GM19463 (cell line): ENCODE results near the gene LONRF3.

Source experiments
- ATAC-seq: cut with Tn5 transposase; IDR thresholded peaks from one replicate; pipeline ENCODE4 v1.9.1; 2021; ENCODE audit warnings: mild to moderate bottlenecking, moderate library complexity; ENCODE audit not compliant: unreplicated experiment

LONRF3 gene

GRCh38 chrX:118974088-118974907, at the start of gene LONRF3:
Gene LONRF3, plus strand, starts transcription at chrX:118974618. Its CDS starts 163 bp downstream, at chrX:118974781.
- no peak for ATAC-seq

- no peak for ATAC-seq
Measured at GRCh38 chrX:118928151-118928550, 46.3 kb upstream of the LONRF3 start.

- no peak for ATAC-seq
Measured at GRCh38 chrX:118935352-118935751, 39.1 kb upstream of the LONRF3 start.

GRCh38 chrX:118941147-118941546, 33.3 kb upstream of the LONRF3 start:
- no peak for ATAC-seq

GRCh38 chrX:118943102-118943501, 31.3 kb upstream of the LONRF3 start:
- no peak for ATAC-seq

GRCh38 chrX:118945921-118946320, 28.5 kb upstream of the LONRF3 start:
- no peak for ATAC-seq

GRCh38 chrX:118948270-118948669, 26.1 kb upstream of the LONRF3 start:
- no peak for ATAC-seq

GRCh38 chrX:118961866-118962560, 12.4 kb upstream of the LONRF3 start:
- no peak for ATAC-seq

GRCh38 chrX:118963159-118963558, 11.3 kb upstream of the LONRF3 start:
- ATAC-seq, result no peak

- no peak for ATAC-seq
Measured at GRCh38 chrX:118964252-118964651, 10.2 kb upstream of the LONRF3 start.

GRCh38 chrX:118965395-118965794, 9.0 kb upstream of the LONRF3 start:
- no peak for ATAC-seq

- no peak for ATAC-seq
Measured at GRCh38 chrX:118968031-118968430, 6.4 kb upstream of the LONRF3 start.

GRCh38 chrX:118971552-118971951, 2.9 kb upstream of the LONRF3 start:
- no peak for ATAC-seq

GRCh38 chrX:118973389-118974087, 880 bp upstream of the LONRF3 start:
- ATAC-seq, result no peak

GRCh38 chrX:118974908-118975671, 672 bp downstream of the LONRF3 start:
- peak; percentile 48 for ATAC-seq

- ATAC-seq, result no peak
Measured at GRCh38 chrX:118975831-118976598, 1.6 kb downstream of the LONRF3 start.

GRCh38 chrX:118976599-118977340, 2.4 kb downstream of the LONRF3 start:
- no peak for ATAC-seq

GRCh38 chrX:118977424-118977823, 3.0 kb downstream of the LONRF3 start:
- ATAC-seq, result no peak

GRCh38 chrX:118978451-118978850, 4.0 kb downstream of the LONRF3 start:
- ATAC-seq, result no peak
